Hematopoietic multipotent progenitor cell treated with erythropoietin and hydrocortisone succinate and interleukin-3 and kit ligand, for 15 days (in vitro differentiated cells): ENCODE measurements around the gene LRRC40.

Experiments used
- DNase-seq: peaks from one replicate; pipeline ENCODE4 v3.0.0-alpha.2; 2015; ENCODE audit warnings: low spot score

The LRRC40 gene

DNA sequence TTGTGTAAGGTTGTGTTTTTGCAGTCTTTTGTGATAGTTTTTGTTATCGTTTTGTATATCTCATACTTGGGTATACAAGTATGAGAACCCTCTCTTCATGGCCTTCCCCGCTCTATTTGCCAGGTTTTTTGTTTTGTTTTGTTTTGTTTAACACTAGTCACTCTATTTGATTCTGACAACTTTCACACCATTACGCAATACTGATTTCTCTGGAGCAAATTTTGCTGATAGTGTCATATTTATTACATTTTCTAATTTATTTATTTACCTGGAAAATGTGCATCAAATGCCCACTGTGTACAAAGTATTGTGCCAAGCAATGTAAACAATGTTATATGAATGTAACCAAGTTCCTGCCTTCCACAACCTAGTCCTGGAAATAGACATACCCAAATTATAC, 90.1 kb downstream of the LRRC40 start:
- DNase-seq: no peak

DNA sequence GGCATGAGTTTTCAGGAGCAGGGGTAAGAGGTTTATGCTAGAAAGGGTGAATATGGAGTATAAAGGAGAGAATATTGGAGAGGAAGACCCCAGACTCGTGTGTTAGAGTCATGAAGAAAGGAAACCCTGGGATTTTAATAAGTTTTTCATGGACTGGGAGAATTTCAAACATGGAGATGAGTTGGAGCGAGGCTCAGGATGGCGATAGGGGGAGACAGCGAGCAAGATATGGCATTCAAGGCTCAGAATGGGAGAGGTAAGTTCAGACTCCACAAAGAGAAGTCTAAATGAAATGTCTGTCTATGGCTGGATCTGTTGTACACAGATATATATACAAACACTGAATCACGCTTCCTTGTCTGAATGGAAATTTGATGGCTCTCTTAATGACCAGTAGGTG, 92.5 kb downstream of the LRRC40 start:
- DNase-seq: no peak

GRCh38 chr1:70109241-70109640, 96.1 kb downstream of the LRRC40 start:
- no peak for DNase-seq

- no peak for DNase-seq
Measured at GRCh38 chr1:70103770-70104169, 101.6 kb downstream of the LRRC40 start.

DNA sequence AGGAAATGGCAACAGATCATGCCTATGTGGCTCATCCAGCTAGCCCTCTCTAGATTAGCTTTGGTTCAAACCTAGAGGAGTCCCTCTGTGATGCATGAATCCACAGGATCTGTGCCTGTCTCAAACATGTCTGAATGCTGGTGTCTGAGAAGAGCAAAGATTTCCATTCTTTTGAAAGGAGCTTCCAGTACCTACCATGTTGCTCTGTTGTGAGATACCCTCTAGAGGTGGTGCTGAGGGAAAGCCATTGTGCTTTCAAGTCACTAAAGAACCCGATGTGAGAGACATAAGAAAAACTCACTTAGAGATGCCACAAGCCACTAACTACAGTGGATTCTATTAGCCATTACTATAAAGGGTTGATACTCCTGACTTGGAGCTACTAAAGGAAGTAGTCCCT, 103.6 kb downstream of the LRRC40 start:
- no peak for DNase-seq

- DNase-seq: no peak
Measured at GRCh38 chr1:70101231-70101630, 104.1 kb downstream of the LRRC40 start.
